SU-DHL-6 (cell line): ENCODE data around the gene SLC6A13.

ENCODE experiments used
- H2AFZ ChIP-seq: fragments of 200-600 bp; sonication (generic); 2 replicates; pipeline ENCODE4 v1.6.1; 2014; ENCODE audit warnings: low read depth, mild to moderate bottlenecking, moderate library complexity, mixed read lengths, antibody characterized with exemption, low read length; ENCODE audit not compliant: severe bottlenecking
- H3F3A ChIP-seq: fragments of 200-600 bp; shearing (Covaris generic); 2 replicates; pipeline ENCODE4 v1.6.0; 2016; ENCODE audit warnings: antibody characterized with exemption, mild to moderate bottlenecking; ENCODE audit not compliant: insufficient read depth
- H3K27ac ChIP-seq: fragments of 200-600 bp; sonication (generic); 2 replicates; pipeline ENCODE4 v1.5.1; 2016; ENCODE audit warnings: low read depth, mild to moderate bottlenecking, low read length, moderate library complexity, mixed read lengths
- H3K27me3 ChIP-seq: fragments of 200-600 bp; sonication (generic), shearing (Covaris generic); 2 replicates; pipeline ENCODE4 v1.6.0; 2014; ENCODE audit warnings: mild to moderate bottlenecking, low read length
- H3K36me3 ChIP-seq: fragments of 200-600 bp; sonication (generic); 2 replicates; pipeline ENCODE4 v1.6.1; 2014; ENCODE audit warnings: mild to moderate bottlenecking, low read length, mixed read lengths
- H3K4me2 ChIP-seq: fragments of 300-600, 200-600 bp; shearing (Covaris generic), sonication (generic); 2 replicates; pipeline ENCODE4 v1.6.0; 2014; ENCODE audit warnings: low read length, low read depth, mild to moderate bottlenecking; ENCODE audit not compliant: poor library complexity, severe bottlenecking
- H3K4me3 ChIP-seq: fragments of 200-600 bp; sonication (generic); 2 replicates; pipeline ENCODE4 v1.5.1; 2014; ENCODE audit warnings: antibody characterized with exemption, low read length, mild to moderate bottlenecking, mixed read lengths; ENCODE audit not compliant: insufficient read depth, poor library complexity, severe bottlenecking
- H3K79me2 ChIP-seq: fragments of 200-600 bp; sonication (generic); 2 replicates; pipeline ENCODE4 v1.6.1; 2014; ENCODE audit warnings: mild to moderate bottlenecking, low read length, moderate library complexity; ENCODE audit not compliant: insufficient read depth
- H3K9ac ChIP-seq: fragments of 200-600 bp; sonication (generic); 2 replicates; pipeline ENCODE4 v1.7.0; 2014; ENCODE audit warnings: mild to moderate bottlenecking, low read length
- H3K9me2 ChIP-seq: fragments of 200-600 bp; sonication (generic); replicated peaks from 2 replicates; pipeline ENCODE4 v1.6.1; 2014; ENCODE audit warnings: low read length; ENCODE audit not compliant: insufficient read depth
- H3K9me3 ChIP-seq: fragments of 200-600 bp; sonication (generic); 2 replicates; pipeline ENCODE4 v1.6.1; 2014; ENCODE audit warnings: low read length, mixed read lengths; ENCODE audit not compliant: insufficient read depth
- H4K20me1 ChIP-seq: fragments of 200-600 bp; sonication (generic); 2 replicates; pipeline ENCODE4 v1.6.1; 2014; ENCODE audit warnings: low read depth, mild to moderate bottlenecking, antibody characterized with exemption, low read length, moderate library complexity, mixed read lengths
- CTCF ChIP-seq: fragments of 200-600 bp; sonication (generic); IDR thresholded peaks from one replicate; pipeline ENCODE4 v1.5.1; 2017; ENCODE audit warnings: antibody characterized with exemption, mild to moderate bottlenecking, low read length, moderate library complexity; ENCODE audit not compliant: insufficient read depth, poor library complexity, severe bottlenecking
- EZH2phosphoT487 ChIP-seq: fragments of 200-600 bp; sonication (generic), shearing (Covaris generic); conservative IDR thresholded peaks from 2 replicates; pipeline ENCODE4 v1.6.1; 2018; ENCODE audit warnings: mild to moderate bottlenecking, antibody characterized with exemption, low read length, moderate library complexity, mixed read lengths

Gene SLC6A13

GRCh38 chr12:247271-247670 lies 15.4 kb downstream of the SLC6A13 start:
- no peak overlapping the region for H3K4me2 ChIP-seq
- no peaks in the 10 kb centered on the region for H4K20me1 ChIP-seq
- no peak overlapping the region for H3K27ac ChIP-seq
- H3K9me2 ChIP-seq: no peaks in the 10 kb centered on the region
- H3K27me3 ChIP-seq: 0 out of 2 replicates have a peak, but pooled peaks cover 3% of the 10 kb centered on the region
- TF ChIP-seq EZH2phosphoT487: no peak
- TF ChIP-seq CTCF: no peak
- H3K4me3 ChIP-seq: no peak overlapping the region
- H3F3A ChIP-seq: no peaks in the 10 kb centered on the region
- H3K9ac ChIP-seq: no peak overlapping the region
- H3K9me3 ChIP-seq: peaks cover 6% of the 10 kb centered on the region; the same call in 1 of the 2 replicates
- H2AFZ ChIP-seq: no peak overlapping the region
- no peaks in the 10 kb centered on the region for H3K36me3 ChIP-seq
- no peaks in the 10 kb centered on the region for H3K79me2 ChIP-seq

DNA sequence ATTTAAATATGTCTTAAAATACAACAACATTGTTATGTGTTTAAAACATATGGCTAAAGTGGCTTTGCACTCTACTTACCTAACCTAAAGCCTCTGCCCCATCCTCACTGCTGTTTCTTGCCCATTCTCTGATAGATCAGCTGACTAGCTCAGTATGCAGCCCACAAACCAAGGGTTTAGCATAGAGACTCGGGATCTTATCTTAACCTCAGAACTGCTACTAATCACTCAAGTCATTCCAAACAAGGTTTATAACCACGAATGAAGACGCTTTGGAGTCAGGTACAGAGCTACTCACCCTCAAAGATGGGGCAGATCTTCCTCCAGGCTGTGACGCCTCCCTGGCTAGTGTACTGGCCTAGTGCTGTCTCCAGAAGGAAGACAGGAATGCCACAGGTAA lies 19.3 kb downstream of the SLC6A13 start:
- Histone ChIP-seq H3K4me3 (no peak overlapping the region), H3K9ac (no peak overlapping the region), H3K27ac (no peak overlapping the region), H4K20me1 (no peaks in the 10 kb centered on the region), H2AFZ (no peak overlapping the region), H3F3A (no peaks in the 10 kb centered on the region), H3K27me3 (0 out of 2 replicates have a peak, but pooled peaks cover 3% of the 10 kb centered on the region), H3K9me2 (no peaks in the 10 kb centered on the region), H3K36me3 (no peaks in the 10 kb centered on the region), H3K79me2 (no peaks in the 10 kb centered on the region), H3K4me2 (no peak overlapping the region), H3K9me3 (peaks cover 6% of the 10 kb centered on the region; the same call in 1 of the 2 replicates)
- TF ChIP-seq EZH2phosphoT487 (no peak), CTCF (no peak)

DNA sequence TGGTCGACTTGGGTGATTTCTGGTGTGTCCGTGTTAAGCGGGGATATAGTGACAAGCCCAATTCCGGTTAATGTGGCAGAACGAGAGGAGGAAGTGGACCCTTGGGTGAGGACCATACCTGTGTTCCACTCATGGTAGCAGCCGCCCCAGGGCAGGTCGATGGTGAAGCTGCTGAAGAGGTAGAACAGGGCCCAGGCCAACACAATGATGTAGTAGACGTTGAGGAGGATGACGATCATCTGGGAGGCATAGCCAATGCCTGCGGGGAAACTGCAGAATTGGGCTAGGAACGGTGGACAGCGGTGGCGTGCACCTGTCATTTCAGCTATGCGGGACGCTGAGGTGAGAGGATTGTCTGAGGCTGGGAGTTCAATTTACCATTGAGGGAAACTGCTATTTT lies 20.1 kb downstream of the SLC6A13 start:
- Histone ChIP-seq H3K27ac (no peak overlapping the region), H3K9me3 (peaks cover 9% of the 10 kb centered on the region), H2AFZ (no peak overlapping the region), H3K4me3 (no peak overlapping the region), H3K4me2 (no peak overlapping the region), H3K9ac (no peak overlapping the region), H3F3A (no peaks in the 10 kb centered on the region), H3K36me3 (no peaks in the 10 kb centered on the region), H4K20me1 (no peaks in the 10 kb centered on the region), H3K27me3 (0 out of 2 replicates have a peak, but pooled peaks cover 5% of the 10 kb centered on the region), H3K9me2 (no peaks in the 10 kb centered on the region), H3K79me2 (no peaks in the 10 kb centered on the region)
- no peak for TF ChIP-seq CTCF
- no peak for TF ChIP-seq EZH2phosphoT487
